GM12874 (cell line): ENCODE results near the gene LMF2.

ENCODE experiments used
- TF ChIP-seq, protein P1 (sequence below): IDR thresholded peaks from 2 replicates; pipeline ENCODE4 v1.5.1; 2011; ENCODE audit warnings: low read depth, mild to moderate bottlenecking, control low read depth, low read length, moderate library complexity; ENCODE audit not compliant: insufficient read depth

The LMF2 gene

DNA sequence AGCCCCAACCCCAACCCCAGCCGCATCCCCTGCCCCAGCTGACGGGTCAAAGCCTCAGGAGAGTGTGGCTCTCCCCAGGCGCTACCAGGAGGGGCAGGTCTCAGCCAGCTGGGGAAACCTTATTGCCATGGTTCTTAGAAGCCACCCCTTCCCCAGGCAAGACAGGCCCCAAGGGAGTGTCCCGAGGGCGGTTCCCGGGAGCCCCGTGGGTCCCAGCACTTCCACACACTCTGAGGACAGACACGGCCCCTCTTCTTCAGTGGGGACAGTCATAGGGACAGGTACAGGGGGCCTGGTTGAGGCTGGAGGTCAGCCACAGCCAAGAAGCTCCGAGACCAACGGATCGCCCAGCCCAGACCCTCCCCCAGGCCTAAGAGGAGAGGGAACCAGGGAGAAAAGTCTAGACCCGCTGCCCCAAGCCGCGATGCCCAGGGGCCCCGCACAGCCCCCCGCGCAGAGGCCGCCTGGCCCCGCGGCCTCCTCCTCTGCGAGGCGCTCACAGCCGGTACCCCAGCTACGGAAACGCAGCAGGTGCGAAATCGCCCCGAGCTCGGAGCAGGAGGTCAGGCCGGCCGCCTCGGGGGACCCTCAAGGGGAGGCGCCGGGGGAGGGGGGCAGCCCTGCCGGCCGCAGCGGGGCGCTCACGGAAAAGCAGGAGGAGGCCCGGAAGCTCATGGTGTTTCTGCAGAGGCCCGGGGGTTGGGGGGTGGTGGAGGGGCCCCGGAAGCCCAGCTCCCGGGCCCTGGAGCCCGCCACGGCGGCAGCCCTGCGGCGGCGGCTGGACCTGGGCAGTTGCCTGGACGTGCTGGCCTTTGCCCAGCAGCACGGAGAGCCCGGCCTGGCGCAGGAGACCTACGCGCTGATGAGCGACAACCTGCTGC, 40.8 kb upstream of the LMF2 start:
- TF ChIP-seq, protein P1, sequence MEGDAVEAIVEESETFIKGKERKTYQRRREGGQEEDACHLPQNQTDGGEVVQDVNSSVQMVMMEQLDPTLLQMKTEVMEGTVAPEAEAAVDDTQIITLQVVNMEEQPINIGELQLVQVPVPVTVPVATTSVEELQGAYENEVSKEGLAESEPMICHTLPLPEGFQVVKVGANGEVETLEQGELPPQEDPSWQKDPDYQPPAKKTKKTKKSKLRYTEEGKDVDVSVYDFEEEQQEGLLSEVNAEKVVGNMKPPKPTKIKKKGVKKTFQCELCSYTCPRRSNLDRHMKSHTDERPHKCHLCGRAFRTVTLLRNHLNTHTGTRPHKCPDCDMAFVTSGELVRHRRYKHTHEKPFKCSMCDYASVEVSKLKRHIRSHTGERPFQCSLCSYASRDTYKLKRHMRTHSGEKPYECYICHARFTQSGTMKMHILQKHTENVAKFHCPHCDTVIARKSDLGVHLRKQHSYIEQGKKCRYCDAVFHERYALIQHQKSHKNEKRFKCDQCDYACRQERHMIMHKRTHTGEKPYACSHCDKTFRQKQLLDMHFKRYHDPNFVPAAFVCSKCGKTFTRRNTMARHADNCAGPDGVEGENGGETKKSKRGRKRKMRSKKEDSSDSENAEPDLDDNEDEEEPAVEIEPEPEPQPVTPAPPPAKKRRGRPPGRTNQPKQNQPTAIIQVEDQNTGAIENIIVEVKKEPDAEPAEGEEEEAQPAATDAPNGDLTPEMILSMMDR: peak; percentile 28; the same call in 1 of the 2 replicates

DNA sequence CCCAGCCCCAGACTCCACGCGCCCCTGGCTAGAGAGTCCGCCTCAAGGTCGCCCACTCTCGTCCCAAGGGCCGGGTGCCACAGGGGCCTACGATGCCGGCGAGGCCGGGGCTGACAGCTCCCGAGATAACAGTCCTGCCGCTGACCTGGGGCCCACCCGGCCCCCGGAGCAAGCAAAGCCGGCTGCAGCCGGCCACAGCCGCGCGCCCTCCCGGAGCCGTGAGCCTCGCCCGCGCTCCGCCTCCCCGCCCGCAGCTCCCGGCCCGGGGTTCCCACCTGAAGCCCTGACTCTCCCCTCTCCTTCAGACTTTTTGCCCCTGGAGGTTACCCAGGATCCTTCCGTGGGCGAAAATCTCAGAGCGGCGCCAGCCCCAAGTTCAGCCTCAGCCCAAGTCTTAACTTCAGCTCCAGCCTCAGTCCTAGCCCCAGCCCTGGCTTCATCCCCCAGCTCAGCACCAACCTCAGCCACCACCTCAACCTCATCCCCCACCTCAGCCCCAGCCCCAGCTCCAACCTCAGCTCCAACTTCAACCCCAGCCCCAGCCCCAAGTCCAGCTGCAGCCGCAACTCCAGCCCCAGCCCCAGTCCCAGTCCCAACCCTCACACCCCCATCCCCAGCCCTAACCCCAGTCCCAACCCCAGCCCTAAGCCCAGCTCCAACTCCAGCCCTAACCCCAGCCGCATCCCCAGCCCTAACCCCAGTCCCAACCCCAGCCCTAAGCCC, 39.9 kb upstream of the LMF2 start:
- TF ChIP-seq, protein P1: no peak

DNA sequence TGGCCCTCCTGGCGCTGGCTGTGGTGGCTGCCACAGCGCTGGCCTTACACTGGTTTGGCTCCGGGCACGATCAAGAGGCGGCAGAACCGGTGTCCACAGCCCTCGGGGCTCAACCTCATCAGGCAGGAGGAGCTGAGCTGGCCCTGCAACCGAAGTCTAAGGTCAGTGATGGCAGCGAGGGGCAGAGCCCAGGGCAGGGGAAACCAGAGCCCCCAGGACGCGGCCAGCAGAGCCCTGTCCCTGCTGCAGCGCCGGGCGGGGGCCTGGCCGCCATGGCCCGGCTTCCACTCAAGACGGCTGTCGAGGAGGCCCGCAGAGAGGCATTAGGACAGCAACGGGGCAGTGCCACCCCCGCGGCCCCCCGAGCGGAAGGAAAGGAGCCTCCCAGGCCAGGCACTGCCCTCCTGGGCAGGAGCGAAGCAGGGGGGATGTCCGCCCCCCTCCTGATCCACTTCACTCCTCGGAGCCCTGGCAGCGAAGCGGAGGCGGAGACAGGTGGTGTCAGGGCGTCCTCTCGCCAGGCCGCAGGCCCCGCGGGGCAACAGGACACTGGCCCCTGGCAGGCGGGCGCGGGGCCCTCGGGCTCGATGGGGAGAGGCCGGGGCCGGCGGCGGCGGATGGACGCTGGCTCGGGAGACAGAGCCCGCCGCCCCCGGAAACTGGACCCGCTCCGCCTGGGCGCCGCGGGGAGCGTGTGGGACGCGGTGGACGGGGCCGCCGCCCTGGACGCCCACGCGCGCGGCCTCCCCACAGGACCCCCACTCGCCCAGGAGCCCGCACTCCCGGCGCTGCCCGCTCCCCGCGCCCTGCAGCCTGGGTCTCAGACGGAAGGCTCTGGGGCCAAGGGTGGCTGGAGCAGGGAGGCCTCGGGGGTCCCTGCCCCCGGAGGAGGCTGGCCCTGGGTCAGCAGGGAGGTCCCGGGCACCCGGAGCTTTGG, 39.1 kb upstream of the LMF2 start:
- TF ChIP-seq, protein P1: no peak

DNA sequence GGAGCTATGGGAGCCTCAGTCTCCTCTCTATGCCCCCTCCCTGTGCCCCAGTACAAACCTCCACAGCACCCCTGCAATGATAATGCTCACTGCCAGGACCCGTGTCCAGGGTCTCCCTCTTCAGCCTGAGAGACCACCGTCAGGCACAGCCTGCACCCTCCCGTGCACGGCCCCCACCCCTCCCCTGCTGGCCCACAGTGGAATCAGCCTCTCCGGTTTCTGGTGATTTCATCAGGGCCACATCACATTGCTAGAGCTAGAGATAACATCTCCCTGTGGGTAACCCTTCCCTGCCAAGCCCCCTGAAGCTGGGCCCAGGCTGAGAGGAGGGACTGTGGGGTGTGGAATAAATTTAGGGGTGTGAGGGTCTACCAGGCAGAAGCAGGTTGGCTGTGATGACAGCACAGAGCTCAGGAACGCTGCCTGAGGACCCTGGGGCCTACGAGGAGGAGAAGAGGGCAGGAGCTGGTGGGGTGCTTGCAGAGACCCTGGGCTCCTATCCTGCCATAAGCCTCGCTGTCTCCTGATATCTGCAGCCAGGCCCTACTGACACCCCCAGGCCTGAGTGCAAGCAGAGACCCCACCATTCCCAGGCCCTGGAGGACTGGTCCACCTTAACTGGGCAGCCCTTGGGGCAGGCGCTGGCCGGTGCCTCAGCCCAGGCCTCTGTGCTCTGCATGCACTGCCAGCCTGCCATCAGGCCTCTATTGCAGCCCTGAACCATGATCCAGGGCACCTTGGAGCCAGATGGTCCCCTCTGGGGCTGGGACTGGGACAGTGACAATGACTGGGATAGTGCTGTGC, 38.2 kb upstream of the LMF2 start, which contains the start of gene KLHDC7B:
KLHDC7B (plus strand) TSS at position 378 of the 804 bp plus-strand sequence; CDS start at position 723, 345 bp downstream.
- TF ChIP-seq, protein P1: peak; percentile 21; the same call in 1 of the 2 replicates

DNA sequence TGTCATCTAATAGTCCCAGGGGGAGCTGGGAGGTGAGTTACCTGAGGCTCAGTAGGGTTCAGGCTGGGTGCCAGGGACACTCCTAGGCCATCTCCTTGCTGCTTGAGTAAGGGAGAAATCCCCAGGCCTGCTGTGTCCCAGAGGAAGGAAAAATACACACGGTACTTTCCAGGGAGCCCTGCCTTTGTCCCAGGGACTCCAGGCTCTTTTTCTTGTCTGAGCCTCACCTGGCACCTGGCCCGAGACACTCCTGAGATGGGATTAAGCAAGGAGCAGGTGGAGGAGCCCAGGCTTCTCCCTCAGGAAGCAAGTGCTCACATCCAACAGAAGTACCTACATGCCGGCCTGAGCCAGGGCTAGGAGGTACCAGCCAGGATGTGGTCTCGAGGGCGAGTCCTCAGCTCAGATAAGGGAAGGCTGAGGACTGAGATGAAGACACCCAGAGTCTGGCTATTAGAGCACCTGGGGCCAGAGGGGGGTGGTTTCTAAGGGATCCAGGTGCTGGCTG, 37.3 kb upstream of the LMF2 start:
- TF ChIP-seq, protein P1: no peak

DNA sequence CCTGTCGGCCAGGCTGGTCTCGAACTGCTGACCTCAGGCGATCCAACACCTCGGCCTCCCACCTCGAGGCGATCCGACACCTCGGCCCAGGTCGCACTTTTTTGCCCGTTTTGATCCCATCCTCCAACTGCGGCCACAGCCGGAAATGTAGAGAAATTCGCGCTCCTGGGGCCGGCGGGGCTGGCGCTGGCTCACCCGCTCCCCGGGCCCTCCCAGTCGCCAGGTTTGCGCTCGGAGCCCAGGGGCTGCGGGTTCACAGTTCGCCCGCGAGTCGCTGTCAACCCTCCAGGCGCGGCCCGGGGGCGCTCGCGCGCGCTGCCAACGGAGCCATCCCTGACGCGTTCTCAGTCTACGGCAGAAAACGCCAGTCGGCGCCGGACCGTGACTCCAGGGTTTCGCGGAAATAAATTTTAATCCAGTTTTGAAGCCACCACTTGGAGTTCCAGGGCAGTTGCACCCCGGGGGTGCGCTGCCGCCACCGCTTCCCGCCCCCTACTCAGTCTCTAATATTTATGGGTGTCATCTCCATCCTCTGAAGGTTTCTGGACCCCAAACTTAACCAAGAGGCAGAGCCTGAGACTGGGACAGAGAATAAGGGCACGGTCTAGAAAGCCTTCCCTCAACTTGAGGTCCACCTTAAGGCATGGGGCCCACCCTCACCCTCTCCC, 36.7 kb upstream of the LMF2 start:
- TF ChIP-seq, protein P1: peak; percentile 72
